ENCODE data around the gene IL17RD. TPM values are rescaled to one million over a fixed set of nuclear protein-coding genes. Genes with fewer than 3 reads are reported as not detected.

The IL17RD gene
- total RNA-seq, 1 experiment from 2014 or later: 3.5 TPM

- ATAC-seq (no peak), DNase-seq (ENCODE audit: low read depth, low spot score) (no peak)
- H3K27me3 ChIP-seq (ENCODE audit: control insufficient read depth, insufficient read depth, low read length): no peaks in the 10 kb centered on the region
- TF ChIP-seq SIN3A (IDR thresholded peaks at IDR 0.05; ENCODE audit: borderline replicate concordance, insufficient read depth, low read depth, low read length) (no peak), POLR2AphosphoS5 (IDR thresholded peaks at IDR 0.05; ENCODE audit: low read depth, low read length) (no peak), REST (IDR thresholded peaks at IDR 0.05; ENCODE audit: insufficient read depth in 1 of 2, low read depth in 2 of 2, low read length in 1 of 2) (no peak), TCF7L2 (IDR thresholded peaks at IDR 0.05; ENCODE audit: low read depth, low read length) (no peak)
- TF ChIP-seq, protein P1, sequence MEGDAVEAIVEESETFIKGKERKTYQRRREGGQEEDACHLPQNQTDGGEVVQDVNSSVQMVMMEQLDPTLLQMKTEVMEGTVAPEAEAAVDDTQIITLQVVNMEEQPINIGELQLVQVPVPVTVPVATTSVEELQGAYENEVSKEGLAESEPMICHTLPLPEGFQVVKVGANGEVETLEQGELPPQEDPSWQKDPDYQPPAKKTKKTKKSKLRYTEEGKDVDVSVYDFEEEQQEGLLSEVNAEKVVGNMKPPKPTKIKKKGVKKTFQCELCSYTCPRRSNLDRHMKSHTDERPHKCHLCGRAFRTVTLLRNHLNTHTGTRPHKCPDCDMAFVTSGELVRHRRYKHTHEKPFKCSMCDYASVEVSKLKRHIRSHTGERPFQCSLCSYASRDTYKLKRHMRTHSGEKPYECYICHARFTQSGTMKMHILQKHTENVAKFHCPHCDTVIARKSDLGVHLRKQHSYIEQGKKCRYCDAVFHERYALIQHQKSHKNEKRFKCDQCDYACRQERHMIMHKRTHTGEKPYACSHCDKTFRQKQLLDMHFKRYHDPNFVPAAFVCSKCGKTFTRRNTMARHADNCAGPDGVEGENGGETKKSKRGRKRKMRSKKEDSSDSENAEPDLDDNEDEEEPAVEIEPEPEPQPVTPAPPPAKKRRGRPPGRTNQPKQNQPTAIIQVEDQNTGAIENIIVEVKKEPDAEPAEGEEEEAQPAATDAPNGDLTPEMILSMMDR (IDR thresholded peaks at IDR 0.05): no peak
- H3K4me3 ChIP-seq (ENCODE audit: low read depth in 2 of 2, low read length in 2 of 2): no peak overlapping the region
- in situ Hi-C loops (cut with HindIII; ENCODE audit: low pct_unique_long_range_greater_than_20kb, low sequenced_read_pairs): no loop called here
- CTCF ChIA-PET: no interaction called here
- intact Hi-C loops (cut with micrococcal nuclease; ENCODE audit: unreplicated experiment): no loop called here
- POLR2A ChIA-PET: no interaction called here
- H3K36me3 ChIP-seq (ENCODE audit: control insufficient read depth, insufficient read depth, low read length): no peaks in the 10 kb centered on the region
- no peaks in the 10 kb centered on the region for H3K4me1 ChIP-seq (ENCODE audit: control insufficient read depth, insufficient read depth, low read length)
- no peak overlapping the region for H3K27ac ChIP-seq (ENCODE audit: low read length)
- no peaks in the 10 kb centered on the region for H3K9me3 ChIP-seq (ENCODE audit: control insufficient read depth, insufficient read depth, low read depth, low read length)
- BruUV-seq (replicated peaks): no TSS peak
Measured at GRCh38 chr3:57120451-57121174, 44.5 kb downstream of the IL17RD start.

DNA sequence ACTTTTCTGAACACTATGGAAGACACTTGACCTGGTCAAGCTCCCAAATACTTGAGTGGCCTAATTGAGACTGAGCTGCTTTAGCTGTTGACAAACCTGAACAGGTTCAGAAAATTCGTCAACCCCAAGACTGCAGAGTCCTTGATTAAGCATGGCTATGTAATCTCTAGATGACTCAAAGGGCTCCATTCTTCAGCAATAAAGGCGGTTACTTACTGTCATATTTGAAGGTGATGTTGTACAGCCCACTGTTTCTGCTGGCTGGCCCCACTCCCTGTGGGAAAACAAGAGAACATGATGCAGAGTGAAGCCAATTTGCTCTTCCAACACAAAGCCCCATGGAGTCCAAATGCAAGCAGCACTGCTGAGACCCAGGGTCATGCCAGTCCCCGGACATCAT is 45.1 kb downstream of the IL17RD start:
- DNase-seq (ENCODE audit: low read depth, low spot score) (no peak), ATAC-seq (no peak)
- Histone ChIP-seq H3K36me3 (ENCODE audit: control insufficient read depth, insufficient read depth, low read length) (no peaks in the 10 kb centered on the region), H3K4me1 (ENCODE audit: control insufficient read depth, insufficient read depth, low read length) (no peaks in the 10 kb centered on the region), H3K4me3 (ENCODE audit: low read depth in 2 of 2, low read length in 2 of 2) (no peak overlapping the region), H3K27ac (ENCODE audit: low read length) (no peak overlapping the region), H3K27me3 (ENCODE audit: control insufficient read depth, insufficient read depth, low read length) (no peaks in the 10 kb centered on the region), H3K9me3 (ENCODE audit: control insufficient read depth, insufficient read depth, low read depth, low read length) (no peaks in the 10 kb centered on the region)
- TF ChIP-seq, protein P1 (IDR thresholded peaks at IDR 0.05): no peak
- no peak for TF ChIP-seq TCF7L2 (IDR thresholded peaks at IDR 0.05; ENCODE audit: low read depth, low read length)
- TF ChIP-seq SIN3A (IDR thresholded peaks at IDR 0.05; ENCODE audit: borderline replicate concordance, insufficient read depth, low read depth, low read length): no peak
- no TSS peak for BruUV-seq (replicated peaks)
- intact Hi-C loops (cut with micrococcal nuclease; ENCODE audit: unreplicated experiment) (no loop called here), in situ Hi-C loops (cut with HindIII; ENCODE audit: low pct_unique_long_range_greater_than_20kb, low sequenced_read_pairs) (no loop called here)
- ChIA-PET POLR2A (no interaction called here), CTCF (no interaction called here)

Measured in Panc1 (cell line).